Upper lobe of right lung (tissue), 1 donor: Measurements from ENCODE around the gene EXOSC5. TPM values are rescaled to one million over a fixed set of nuclear protein-coding genes. Genes with fewer than 3 reads are reported as not detected.

Source experiments
- ATAC-seq: fragments of 200-7000 bp; cut with Tn5 transposase; one replicate; pipeline ENCODE4 v1.9.1; 2020; ENCODE audit warnings: mild to moderate bottlenecking, moderate library complexity
- DNase-seq: peaks from one replicate; pipeline ENCODE4 v3.0.0-alpha.2; 2020
- H3K27ac ChIP-seq: fragments of 200-600 bp; one replicate; pipeline ENCODE4 v1.8.0; 2022
- H3K27me3 ChIP-seq: fragments of 200-600 bp; one replicate; pipeline ENCODE4 v1.8.0; 2022; ENCODE audit warnings: mild to moderate bottlenecking
- H3K36me3 ChIP-seq: fragments of 200-600 bp; one replicate; pipeline ENCODE4 v1.8.0; 2022
- H3K4me1 ChIP-seq: fragments of 200-600 bp; one replicate; pipeline ENCODE4 v1.8.0; 2022
- H3K4me3 ChIP-seq: fragments of 200-600 bp; one replicate; pipeline ENCODE4 v1.8.0; 2022; ENCODE audit warnings: mild to moderate bottlenecking
- H3K9me3 ChIP-seq: fragments of 200-600 bp; one replicate; pipeline ENCODE4 v1.8.0; 2022
- CTCF ChIP-seq: fragments of 200-600 bp; IDR thresholded peaks from one replicate; pipeline ENCODE4 v1.8.0; 2022; ENCODE audit warnings: antibody characterized with exemption
- intact Hi-C: fragments of 100-400 bp; cut with DNase I; formaldehyde crosslinking; loops from one replicate; pipeline ENCODE4 v1.11.0; 2022
- total RNA-seq: library from RNA; stranded (reverse); fragmentation: NEBNext Ultra II Directional; extraction: Animal tissue kit (Norgen Biotek cat#: 25700); gene quantifications from one replicate; pipeline ENCODE4 v1.2.1, GENCODE V29; 2021
- donor health status: DM: no; HTN: yes; CAD: no; lungs with severe emphysema.

Gene EXOSC5
- total RNA-seq, 1 donor from 2014 or later: 12.4 TPM

GRCh38 chr19:41428481-41428859 lies 31.3 kb upstream of the EXOSC5 start:
- peak overlapping the region; percentile 87 for H3K27ac ChIP-seq
- H3K27me3 ChIP-seq: no peaks in the 10 kb centered on the region
- TF ChIP-seq CTCF: no peak
- H3K9me3 ChIP-seq: no peaks in the 10 kb centered on the region
- intact Hi-C loops: no loop called here
- ATAC-seq (no peak), DNase-seq (no peak)
- peaks cover 51% of the 10 kb centered on the region for H3K36me3 ChIP-seq
- H3K4me1 ChIP-seq: peaks cover 34% of the 10 kb centered on the region
- H3K4me3 ChIP-seq: peak overlapping the region; percentile 68

GRCh38 chr19:41427647-41428480 lies 30.7 kb upstream of the EXOSC5 start:
- TF ChIP-seq CTCF: no peak
- peak; percentile 35 for ATAC-seq
- peak overlapping the region; percentile 87 for H3K27ac ChIP-seq
- intact Hi-C loops: no loop called here
- no peaks in the 10 kb centered on the region for H3K9me3 ChIP-seq
- H3K36me3 ChIP-seq: peaks cover 51% of the 10 kb centered on the region
- peak; percentile 80 for DNase-seq
- H3K27me3 ChIP-seq: no peaks in the 10 kb centered on the region
- peak overlapping the region; percentile 68 for H3K4me3 ChIP-seq
- H3K4me1 ChIP-seq: peaks cover 34% of the 10 kb centered on the region

DNA sequence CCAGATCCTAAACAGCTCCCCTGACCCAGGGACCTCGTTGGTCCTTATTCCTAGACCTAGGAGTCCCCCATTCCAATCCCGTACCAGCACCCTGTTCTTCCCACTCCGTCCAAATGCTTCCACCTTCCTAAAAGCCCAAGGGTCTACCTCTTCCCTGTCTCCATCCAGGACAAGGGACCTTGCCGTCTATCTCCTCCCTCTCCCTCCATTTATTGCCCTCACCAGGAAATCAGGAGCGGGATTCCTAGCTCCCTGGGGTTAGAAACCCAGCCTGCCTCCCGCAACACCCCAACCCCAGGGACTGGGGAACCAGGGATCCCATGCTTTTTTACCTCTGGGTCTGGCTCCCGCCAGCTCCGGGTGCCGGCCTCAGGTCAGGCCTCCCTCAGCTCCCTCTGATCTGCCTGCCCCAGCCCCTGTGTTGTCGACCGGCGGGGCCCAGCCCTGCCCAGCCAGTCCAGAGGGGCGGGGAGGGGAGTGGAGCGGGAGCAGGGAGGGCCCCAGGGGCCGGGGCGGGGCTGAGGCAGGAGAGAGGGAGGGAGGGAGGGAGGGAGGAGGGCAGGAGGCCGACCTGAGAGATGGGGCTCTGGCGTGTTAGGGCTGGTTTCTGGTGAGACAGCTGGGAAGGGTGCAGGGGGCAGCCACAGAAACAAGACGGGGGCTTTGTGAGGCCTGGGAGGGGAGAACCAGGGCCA lies 29.9 kb upstream of the EXOSC5 start, which contains the start of gene B3GNT8:
Gene B3GNT8 (minus strand): TSS at position 423 of the 695 bp plus-strand sequence. CDS start 596 bp downstream, outside the sequence.
- Histone ChIP-seq H3K27ac (peak within 1 kb of the TSS; percentile 87), H3K27me3 (no peaks in the 10 kb centered on the region), H3K36me3 (peaks cover 54% of the 10 kb centered on the region), H3K4me3 (peak within 1 kb of the TSS; percentile 68), H3K4me1 (peaks cover 34% of the 10 kb centered on the region), H3K9me3 (no peaks in the 10 kb centered on the region)
- DNase-seq: peak; percentile 96
- intact Hi-C loops: no loop called here
- peak; percentile 90 for ATAC-seq
- no peak for TF ChIP-seq CTCF

DNA sequence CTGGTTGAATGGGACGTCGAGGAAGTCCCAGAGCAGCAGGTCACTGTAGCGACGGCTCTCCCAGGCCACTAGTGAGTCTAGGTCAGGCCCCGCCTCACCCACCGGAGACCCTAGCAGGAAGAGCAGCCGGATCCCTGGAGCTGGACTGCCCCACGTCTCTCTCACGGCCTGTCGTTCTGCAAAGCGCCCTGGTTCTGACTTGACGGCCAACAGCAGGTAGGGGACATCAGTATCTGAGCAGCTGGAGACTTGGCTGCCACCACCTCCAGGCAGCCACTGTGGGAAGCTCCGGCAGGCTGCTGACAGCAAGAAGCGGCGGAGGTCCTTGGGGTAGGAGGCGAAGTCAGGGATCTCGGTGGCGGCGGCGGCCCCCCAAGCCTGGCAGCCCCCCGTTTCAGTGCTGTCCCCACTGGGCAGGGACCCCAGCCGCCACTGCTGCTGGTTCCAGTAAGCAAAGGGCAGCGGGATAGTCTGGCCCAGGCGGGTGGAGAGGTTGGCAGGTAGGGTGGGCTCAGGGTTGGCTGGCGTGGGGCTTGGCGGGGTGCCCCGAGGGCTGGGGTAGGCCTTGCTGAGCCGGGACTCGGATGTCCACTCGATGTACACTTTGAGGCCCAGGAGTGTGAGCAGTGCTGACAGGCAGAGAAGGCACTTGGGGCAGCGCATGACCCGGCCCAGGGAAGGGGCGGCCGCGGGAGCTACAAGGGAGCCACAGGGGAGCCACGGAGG lies 29.1 kb upstream of the EXOSC5 start:
- peaks cover 41% of the 10 kb centered on the region for H3K4me1 ChIP-seq
- peak overlapping the region; percentile 68 for H3K4me3 ChIP-seq
- H3K9me3 ChIP-seq: no peaks in the 10 kb centered on the region
- peak overlapping the region; percentile 87 for H3K27ac ChIP-seq
- H3K27me3 ChIP-seq: no peaks in the 10 kb centered on the region
- ATAC-seq (peak; percentile 18), DNase-seq (no peak)
- intact Hi-C loops: no loop called here
- no peak for TF ChIP-seq CTCF
- H3K36me3 ChIP-seq: peaks cover 48% of the 10 kb centered on the region
